Measurements from ENCODE around the gene MS4A13.
A peak's percentile ranks its signal among the peaks of the same experiment; 100 is the strongest.

The MS4A13 gene

GRCh38 chr11:60544077-60544476, 28.9 kb downstream of the MS4A13 start:
- no peak overlapping the region for H3K4me2 ChIP-seq (ENCODE audit: low read length)
- no peaks in the 10 kb centered on the region for H3K79me2 ChIP-seq (ENCODE audit: low read length)
- TF ChIP-seq EZH2phosphoT487 (IDR thresholded peaks at IDR 0.05; ENCODE audit: low read depth): no peak
- H3K9ac ChIP-seq (ENCODE audit: low read length): no peak overlapping the region
- H3K4me3 ChIP-seq (ENCODE audit: low read length): no peak overlapping the region
- H3K36me3 ChIP-seq (replicated peaks; ENCODE audit: low read depth, low read length): no peaks in the 10 kb centered on the region
- no peaks in the 10 kb centered on the region for H3K9me3 ChIP-seq (ENCODE audit: insufficient read depth, low read length)
- no peak overlapping the region for H2AFZ ChIP-seq (ENCODE audit: low read depth, low read length)
- no peaks in the 10 kb centered on the region for H3K4me1 ChIP-seq (ENCODE audit: low read length)
- no peak overlapping the region for H3K27ac ChIP-seq (ENCODE audit: low read length)
- no peaks in the 10 kb centered on the region for H3K27me3 ChIP-seq (ENCODE audit: low read depth, low read length)
- H4K20me1 ChIP-seq (ENCODE audit: insufficient read depth, low read length): no peaks in the 10 kb centered on the region

- no peak overlapping the region for H3K9ac ChIP-seq (ENCODE audit: low read length)
- no peaks in the 10 kb centered on the region for H3K27me3 ChIP-seq (ENCODE audit: low read depth, low read length)
- TF ChIP-seq EZH2phosphoT487 (IDR thresholded peaks at IDR 0.05; ENCODE audit: low read depth) (no peak), CTCF (IDR thresholded peaks at IDR 0.05; ENCODE audit: low read depth, low read length) (no peak)
- H3K4me3 ChIP-seq (ENCODE audit: low read length): no peak overlapping the region
- H3K27ac ChIP-seq (ENCODE audit: low read length): no peak overlapping the region
- H3K36me3 ChIP-seq (replicated peaks; ENCODE audit: low read depth, low read length): peaks cover 18% of the 10 kb centered on the region
- H3K79me2 ChIP-seq (ENCODE audit: low read length): no peaks in the 10 kb centered on the region
- no peak overlapping the region for H3K4me2 ChIP-seq (ENCODE audit: low read length)
- peaks cover 36% of the 10 kb centered on the region for H3K9me3 ChIP-seq (ENCODE audit: insufficient read depth, low read length)
- H2AFZ ChIP-seq (ENCODE audit: low read depth, low read length): no peak overlapping the region
- H4K20me1 ChIP-seq (ENCODE audit: insufficient read depth, low read length): no peaks in the 10 kb centered on the region
- peaks cover 11% of the 10 kb centered on the region for H3K4me1 ChIP-seq (ENCODE audit: low read length)
Measured at GRCh38 chr11:60561254-60561653, 46.1 kb downstream of the MS4A13 start.

GRCh38 chr11:60563553-60564235, 48.5 kb downstream of the MS4A13 start:
- peaks cover 28% of the 10 kb centered on the region for H3K9me3 ChIP-seq (ENCODE audit: insufficient read depth, low read length)
- H3K4me1 ChIP-seq (ENCODE audit: low read length): peaks cover 11% of the 10 kb centered on the region
- TF ChIP-seq CTCF (IDR thresholded peaks at IDR 0.05; ENCODE audit: low read depth, low read length) (peak; percentile 21; the same call in 1 of the 2 replicates), EZH2phosphoT487 (IDR thresholded peaks at IDR 0.05; ENCODE audit: low read depth) (no peak)
- peak overlapping the region; percentile 35 for H3K27ac ChIP-seq (ENCODE audit: low read length)
- H3K36me3 ChIP-seq (replicated peaks; ENCODE audit: low read depth, low read length): peaks cover 12% of the 10 kb centered on the region
- H2AFZ ChIP-seq (ENCODE audit: low read depth, low read length): peak overlapping the region; percentile 0; the same call in 1 of the 2 replicates
- H3K4me3 ChIP-seq (ENCODE audit: low read length): peak overlapping the region; percentile 10; the same call in 1 of the 2 replicates
- H3K27me3 ChIP-seq (ENCODE audit: low read depth, low read length): no peaks in the 10 kb centered on the region
- no peaks in the 10 kb centered on the region for H4K20me1 ChIP-seq (ENCODE audit: insufficient read depth, low read length)
- no peak overlapping the region for H3K4me2 ChIP-seq (ENCODE audit: low read length)
- H3K79me2 ChIP-seq (ENCODE audit: low read length): no peaks in the 10 kb centered on the region
- H3K9ac ChIP-seq (ENCODE audit: low read length): no peak overlapping the region

GRCh38 chr11:60566776-60567175, 51.6 kb downstream of the MS4A13 start:
- peaks cover 4% of the 10 kb centered on the region; the same call in 1 of the 2 replicates for H3K27me3 ChIP-seq (ENCODE audit: low read depth, low read length)
- H2AFZ ChIP-seq (ENCODE audit: low read depth, low read length): no peak overlapping the region
- H3K4me3 ChIP-seq (ENCODE audit: low read length): no peak overlapping the region
- H3K4me2 ChIP-seq (ENCODE audit: low read length): no peak overlapping the region
- no peaks in the 10 kb centered on the region for H4K20me1 ChIP-seq (ENCODE audit: insufficient read depth, low read length)
- H3K9me3 ChIP-seq (ENCODE audit: insufficient read depth, low read length): peaks cover 23% of the 10 kb centered on the region
- peaks cover 13% of the 10 kb centered on the region for H3K36me3 ChIP-seq (replicated peaks; ENCODE audit: low read depth, low read length)
- H3K9ac ChIP-seq (ENCODE audit: low read length): no peak overlapping the region
- peaks cover 24% of the 10 kb centered on the region for H3K4me1 ChIP-seq (ENCODE audit: low read length)
- H3K27ac ChIP-seq (ENCODE audit: low read length): no peak overlapping the region
- no peak for TF ChIP-seq CTCF (IDR thresholded peaks at IDR 0.05; ENCODE audit: low read depth, low read length)
- TF ChIP-seq EZH2phosphoT487 (IDR thresholded peaks at IDR 0.05; ENCODE audit: low read depth): no peak
- H3K79me2 ChIP-seq (ENCODE audit: low read length): no peaks in the 10 kb centered on the region
